Panc1 (cell line): Measurements from ENCODE around the gene SLC12A8. TPM values are rescaled to one million over a fixed set of nuclear protein-coding genes. Genes with fewer than 3 reads are reported as not detected.

ENCODE experiments used
- ATAC-seq: fragments of 200-7000 bp; cut with Tn5 transposase; 2 replicates; pipeline ENCODE4 v1.9.1; 2020; ENCODE audit warnings: mild to moderate bottlenecking, moderate library complexity
- BruUV-seq: library from RNA; stranded (reverse); fragments of 400-500 nt; replicated peaks from 2 replicates; lab custom pipeline; 2021; lab: Mats Ljungman, UMichigan
- CTCF ChIA-PET: fragments of 300-600 bp; sonication (Branson Sonifier 250); formaldehyde crosslinking; loops from one replicate; lab custom pipeline; 2022; ENCODE audit warnings: antibody characterized with exemption; lab: Charles Lee
- POLR2A ChIA-PET: fragments of 300-600 bp; sonication (Branson Sonifier 250); formaldehyde crosslinking; loops from one replicate; lab custom pipeline; 2022; ENCODE audit warnings: antibody characterized with exemption; lab: Charles Lee
- DNase-seq: peaks from one replicate; pipeline ENCODE4 v3.0.0-alpha.2; 2010; ENCODE audit warnings: low read depth, low spot score
- H3K27ac ChIP-seq: 2 replicates; pipeline ENCODE4 v1.5.1; 2011; ENCODE audit warnings: mild to moderate bottlenecking, low read length, inconsistent platforms
- H3K27me3 ChIP-seq: fragments of 200-500 bp; sonication (Bioruptor generic); 2 replicates; pipeline ENCODE4 v1.6.0; 2014; ENCODE audit warnings: low read length, inconsistent platforms; ENCODE audit not compliant: control insufficient read depth, insufficient read depth
- H3K36me3 ChIP-seq: fragments of 200-500 bp; sonication (Bioruptor generic); 2 replicates; pipeline ENCODE4 v1.5.1; 2014; ENCODE audit warnings: inconsistent platforms, mild to moderate bottlenecking, low read length, moderate library complexity; ENCODE audit not compliant: control insufficient read depth, insufficient read depth
- H3K4me1 ChIP-seq: 2 replicates; pipeline ENCODE4 v1.5.1; 2011; ENCODE audit warnings: inconsistent platforms, mild to moderate bottlenecking, low read length, moderate library complexity; ENCODE audit not compliant: control insufficient read depth, insufficient read depth
- H3K4me3 ChIP-seq, 2 experiments: 2 replicates each; pipeline ENCODE4 v1.5.1; 2011 to 2012; ENCODE audit warnings: low read depth in 2 of 2, low read length in 2 of 2, mild to moderate bottlenecking in 2 of 2, inconsistent platforms in 1 of 2, moderate library complexity in 1 of 2
- H3K9me3 ChIP-seq: fragments of 200-500 bp; sonication (Bioruptor generic); 2 replicates; pipeline ENCODE4 v1.5.1; 2014; ENCODE audit warnings: low read depth, mild to moderate bottlenecking, inconsistent platforms, low read length, moderate library complexity; ENCODE audit not compliant: control insufficient read depth, insufficient read depth
- CTCF ChIP-seq: fragments of 450-650 bp; IDR thresholded peaks from 2 replicates; pipeline ENCODE4 v1.5.1; 2017; ENCODE audit warnings: mild to moderate bottlenecking
- POLR2AphosphoS5 ChIP-seq: IDR thresholded peaks from 2 replicates; pipeline ENCODE4 v1.6.1; 2012; ENCODE audit warnings: mild to moderate bottlenecking, low read depth, low read length, moderate library complexity
- REST ChIP-seq, 2 experiments: IDR thresholded peaks; 2 replicates each; pipeline ENCODE4 v1.6.1; 2011 to 2012; ENCODE audit warnings: low read depth in 2 of 2, control low read depth in 1 of 2, low read length in 1 of 2, mild to moderate bottlenecking in 1 of 2, moderate library complexity in 1 of 2; ENCODE audit not compliant: insufficient read depth in 1 of 2
- SIN3A ChIP-seq: IDR thresholded peaks from 2 replicates; pipeline ENCODE4 v1.6.1; 2012; ENCODE audit warnings: low read depth, mild to moderate bottlenecking, low read length, moderate library complexity, borderline replicate concordance; ENCODE audit not compliant: insufficient read depth
- TCF7L2 ChIP-seq: IDR thresholded peaks from 2 replicates; pipeline ENCODE4 v1.6.1; 2011; ENCODE audit warnings: mild to moderate bottlenecking, low read depth, low read length, inconsistent platforms
- in situ Hi-C: cut with HindIII; loops from 2 replicates; pipeline ENCODE4 v1.10.0; 2016; ENCODE audit warnings: low sequenced_read_pairs, low pct_unique_long_range_greater_than_20kb
- intact Hi-C: fragments of 100-400 bp; cut with micrococcal nuclease; formaldehyde crosslinking; loops from one replicate; pipeline ENCODE4 v1.10.0; 2022; ENCODE audit not compliant: unreplicated experiment
- total RNA-seq: library from RNA; stranded (reverse); gene quantifications from one replicate; pipeline ENCODE4 v1.2.1, GENCODE V29; 2021; ENCODE audit not compliant: unreplicated experiment

Gene SLC12A8
- total RNA-seq, 1 experiment from 2014 or later: 7.0 TPM

GRCh38 chr3:125202197-125202596 is 10.4 kb downstream of the SLC12A8 start:
- ATAC-seq (peak; percentile 91), DNase-seq (no peak)
- Histone ChIP-seq H3K9me3 (no peaks in the 10 kb centered on the region), H3K4me1 (no peaks in the 10 kb centered on the region), H3K36me3 (no peaks in the 10 kb centered on the region), H3K4me3 (no peak overlapping the region), H3K27me3 (no peaks in the 10 kb centered on the region), H3K27ac (no peak overlapping the region)
- intact Hi-C loops (loop anchor here (1.0 to 10.0 kb wide), 2 partner anchors 207 to 274 kb away; no protein-coding TSS in a partner anchor), in situ Hi-C loops (no loop called here)
- no peak for TF ChIP-seq TCF7L2
- peak; percentile 72 for TF ChIP-seq CTCF
- ChIA-PET CTCF (interaction anchor here (0.6 to 0.7 kb wide), 2 partner anchors 214 to 274 kb away, joined by 3 to 7 read pairs; no protein-coding TSS in a partner anchor), POLR2A (interaction anchor here (0.5 kb wide), 1 partner anchor 154 kb away, joined by 3 read pairs; no protein-coding TSS in a partner anchor)
- no TSS peak for BruUV-seq

GRCh38 chr3:125200731-125201139 is 11.8 kb downstream of the SLC12A8 start:
- in situ Hi-C loops (no loop called here), intact Hi-C loops (loop anchor here (10.0 kb wide), 1 partner anchor 206 kb away; no protein-coding TSS in a partner anchor)
- Histone ChIP-seq H3K27me3 (no peaks in the 10 kb centered on the region), H3K27ac (no peak overlapping the region), H3K4me3 (no peak overlapping the region), H3K4me1 (no peaks in the 10 kb centered on the region), H3K9me3 (no peaks in the 10 kb centered on the region), H3K36me3 (no peaks in the 10 kb centered on the region)
- CTCF ChIA-PET: no interaction called here
- no peak for TF ChIP-seq TCF7L2
- no peak for TF ChIP-seq SIN3A
- no peak for TF ChIP-seq REST (IDR thresholded peaks at IDR 0.05; ENCODE audit: insufficient read depth in 1 of 2, low read depth in 2 of 2, low read length in 1 of 2)
- TF ChIP-seq POLR2AphosphoS5: no peak
- TF ChIP-seq CTCF: no peak
- ATAC-seq (no peak), DNase-seq (no peak)
- no TSS peak for BruUV-seq
- POLR2A ChIA-PET: no interaction called here
